ENCODE measurements around the gene TMEM203.

GRCh38 chr9:137156567-137157375 is 48.7 kb downstream of the TMEM203 start:
- TF ChIP-seq CTCF (conservative IDR thresholded peaks at IDR 0.05) (no peak), ZFX (IDR thresholded peaks at IDR 0.05) (no peak)
